Tibial artery (tissue), 4 donors: ENCODE results near the gene SURF4.
"Not testable (repeated sequence)": the region's sequence is repeated elsewhere in the genome, so short reads cannot be mapped to it uniquely, and the experiment has no call there.

ENCODE experiments used
- DNase-seq, 2 donors: peaks; one replicate each; pipeline ENCODE4 v3.0.0-alpha.2; 2019
- H3K27ac ChIP-seq, 2 donors: fragments of 200-600 bp; sonication (generic) in 1 of 2; 1 replicate in 1 of 2; 2 replicates in 1 of 2; pipeline ENCODE4 v1.5.1; 2018 to 2019; ENCODE audit warnings: mild to moderate bottlenecking in 1 of 2
- H3K27me3 ChIP-seq, 2 donors: fragments of 200-600 bp; sonication (generic) in 1 of 2; one replicate each; pipeline versions ENCODE4 v1.5.1 to v1.6.0; 2016 to 2019
- H3K36me3 ChIP-seq, 3 donors: fragments of 200-600 bp; sonication (generic) in 2 of 3; one replicate each; pipeline ENCODE4 v1.5.1; 2016 to 2019; ENCODE audit warnings: mild to moderate bottlenecking in 2 of 3
- H3K4me1 ChIP-seq, 4 donors: fragments of 200-600 bp; sonication (generic) in 2 of 4; 1 replicate in 3 of 4; 2 replicates in 1 of 4; pipeline ENCODE4 v1.5.1; 2016 to 2019
- H3K4me3 ChIP-seq, 2 donors: fragments of 200-600 bp; sonication (generic) in 1 of 2; 1 replicate in 1 of 2; 2 replicates in 1 of 2; pipeline ENCODE4 v1.5.1; 2018 to 2019; ENCODE audit warnings: mild to moderate bottlenecking in 2 of 2
- H3K9me3 ChIP-seq, 3 donors: fragments of 200-600 bp; sonication (generic) in 1 of 3; one replicate each; pipeline ENCODE4 v1.5.1; 2016 to 2019
- intact Hi-C: fragments of 100-400 bp; cut with DNase I; formaldehyde crosslinking; loops from one replicate; pipeline ENCODE4 v1.15.0; 2023; ENCODE audit warnings: low total_unique reads
- TF ChIP-seq, protein P1 (sequence below), 2 experiments: fragments of 200-600 bp in 1 of 2; fragments of 450-650 bp in 1 of 2; IDR thresholded peaks; one replicate each; pipeline ENCODE4 v1.5.1; 2017 to 2019; ENCODE audit warnings: antibody characterized with exemption in 2 of 2, mild to moderate bottlenecking in 1 of 2, moderate library complexity in 1 of 2

The SURF4 gene

DNA sequence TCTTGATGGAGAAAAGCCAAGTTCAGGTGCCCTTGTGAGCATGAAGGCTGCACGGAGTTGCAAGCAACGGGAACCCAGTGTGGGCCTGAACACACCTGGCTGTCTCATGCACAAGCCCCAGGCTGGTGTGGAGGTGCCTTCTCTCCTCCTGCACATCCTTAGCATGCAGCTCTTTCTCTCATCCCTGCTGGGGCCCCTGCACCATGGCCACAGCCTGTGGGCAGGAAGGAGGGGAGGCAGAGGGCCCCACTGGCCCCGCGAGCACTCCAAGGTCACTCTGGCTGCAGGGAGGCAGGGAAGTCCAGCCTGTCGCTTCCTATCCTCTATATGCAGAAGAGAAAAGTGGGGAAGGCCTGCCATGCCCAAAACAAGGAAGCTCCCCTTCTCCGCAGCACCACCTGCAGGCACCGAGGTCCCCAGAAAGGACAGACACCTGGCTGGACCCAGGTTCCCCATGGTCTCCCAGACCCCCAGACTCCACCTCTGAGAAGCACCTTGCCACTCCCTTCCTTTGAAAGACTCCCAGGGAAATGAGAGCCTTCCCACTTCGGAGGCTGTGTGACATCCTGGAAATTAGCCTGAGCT is 18.9 kb upstream of the SURF4 start:
- H3K4me3 ChIP-seq: no peak overlapping the region
- no peak for DNase-seq
- peaks cover 0 to under 1% (median 0%) of the 10 kb centered on the region in 3 donors for H3K36me3 ChIP-seq
- intact Hi-C loops: no loop called here
- TF ChIP-seq, protein P1, sequence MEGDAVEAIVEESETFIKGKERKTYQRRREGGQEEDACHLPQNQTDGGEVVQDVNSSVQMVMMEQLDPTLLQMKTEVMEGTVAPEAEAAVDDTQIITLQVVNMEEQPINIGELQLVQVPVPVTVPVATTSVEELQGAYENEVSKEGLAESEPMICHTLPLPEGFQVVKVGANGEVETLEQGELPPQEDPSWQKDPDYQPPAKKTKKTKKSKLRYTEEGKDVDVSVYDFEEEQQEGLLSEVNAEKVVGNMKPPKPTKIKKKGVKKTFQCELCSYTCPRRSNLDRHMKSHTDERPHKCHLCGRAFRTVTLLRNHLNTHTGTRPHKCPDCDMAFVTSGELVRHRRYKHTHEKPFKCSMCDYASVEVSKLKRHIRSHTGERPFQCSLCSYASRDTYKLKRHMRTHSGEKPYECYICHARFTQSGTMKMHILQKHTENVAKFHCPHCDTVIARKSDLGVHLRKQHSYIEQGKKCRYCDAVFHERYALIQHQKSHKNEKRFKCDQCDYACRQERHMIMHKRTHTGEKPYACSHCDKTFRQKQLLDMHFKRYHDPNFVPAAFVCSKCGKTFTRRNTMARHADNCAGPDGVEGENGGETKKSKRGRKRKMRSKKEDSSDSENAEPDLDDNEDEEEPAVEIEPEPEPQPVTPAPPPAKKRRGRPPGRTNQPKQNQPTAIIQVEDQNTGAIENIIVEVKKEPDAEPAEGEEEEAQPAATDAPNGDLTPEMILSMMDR (IDR thresholded peaks at IDR 0.05): no peak
- H3K4me1 ChIP-seq: no peaks in the 10 kb centered on the region
- no peaks in the 10 kb centered on the region for H3K9me3 ChIP-seq
- H3K27ac ChIP-seq: no peak overlapping the region
- peaks cover 0 to 34% of the 10 kb centered on the region in 2 donors for H3K27me3 ChIP-seq

GRCh38 chr9:133393399-133393798 is 17.5 kb upstream of the SURF4 start:
- no peaks in the 10 kb centered on the region for H3K4me1 ChIP-seq
- intact Hi-C loops: no loop called here
- DNase-seq: no peak
- no peak overlapping the region for H3K4me3 ChIP-seq
- H3K36me3 ChIP-seq: no peaks in the 10 kb centered on the region
- H3K27ac ChIP-seq: no peak overlapping the region
- H3K9me3 ChIP-seq: no peaks in the 10 kb centered on the region
- peaks cover 0 to 40% of the 10 kb centered on the region in 2 donors for H3K27me3 ChIP-seq
- TF ChIP-seq, protein P1 (IDR thresholded peaks at IDR 0.05): no peak

- peaks cover 0 to 40% of the 10 kb centered on the region in 2 donors for H3K27me3 ChIP-seq
- H3K9me3 ChIP-seq, H3K36me3 ChIP-seq, DNase-seq, intact Hi-C loops, H3K4me3 ChIP-seq, H3K4me1 ChIP-seq, H3K27ac ChIP-seq: not testable (repeated sequence)
These were observed 16.4 kb upstream of the SURF4 start for GRCh38 chr9:133392308-133392707.

GRCh38 chr9:133391449-133391848 is 15.6 kb upstream of the SURF4 start:
- intact Hi-C loops, DNase-seq, H3K9me3 ChIP-seq, H3K36me3 ChIP-seq, H3K4me3 ChIP-seq, H3K4me1 ChIP-seq, H3K27ac ChIP-seq: not testable (repeated sequence)
- peaks cover 0 to 36% of the 10 kb centered on the region in 2 donors for H3K27me3 ChIP-seq

- no peaks in the 10 kb centered on the region for H3K4me1 ChIP-seq
- intact Hi-C loops: no loop called here
- no peaks in the 10 kb centered on the region for H3K9me3 ChIP-seq
- TF ChIP-seq, protein P1 (IDR thresholded peaks at IDR 0.05): no peak
- no peak for DNase-seq
- no peak overlapping the region for H3K4me3 ChIP-seq
- H3K27me3 ChIP-seq: peaks cover 0 to 36% of the 10 kb centered on the region in 2 donors
- no peaks in the 10 kb centered on the region for H3K36me3 ChIP-seq
- no peak overlapping the region for H3K27ac ChIP-seq
These were observed 14.9 kb upstream of the SURF4 start for GRCh38 chr9:133390713-133391112.

- TF ChIP-seq, protein P1 (IDR thresholded peaks at IDR 0.05): no peak
- intact Hi-C loops: no loop called here
- peaks cover 0 to 31% of the 10 kb centered on the region in 2 donors for H3K27me3 ChIP-seq
- DNase-seq: no peak
- no peaks in the 10 kb centered on the region for H3K4me1 ChIP-seq
- no peaks in the 10 kb centered on the region for H3K36me3 ChIP-seq
- no peak overlapping the region for H3K4me3 ChIP-seq
- no peak overlapping the region for H3K27ac ChIP-seq
- H3K9me3 ChIP-seq: no peaks in the 10 kb centered on the region
These were observed 13.7 kb upstream of the SURF4 start for GRCh38 chr9:133389562-133389961.
